HepG2 (cell line): ENCODE measurements around the gene SLC25A1.

Experiments used
- CTCF ChIP-seq: sonication (generic); formaldehyde crosslinking; IDR thresholded peaks from 2 replicates; pipeline ENCODE4 v1.5.0; 2020; ENCODE audit warnings: mild to moderate bottlenecking, missing genetic modification reagents, moderate library complexity
- DMAP1 ChIP-seq: IDR thresholded peaks from 2 replicates; pipeline ENCODE4 v1.6.1; 2016
- E2F1 ChIP-seq: sonication (generic); formaldehyde crosslinking; IDR thresholded peaks from 2 replicates; pipeline ENCODE4 v1.5.0; 2020; ENCODE audit warnings: missing genetic modification reagents
- EP300 ChIP-seq, 3 experiments: sonication (generic) in 1 of 3; formaldehyde crosslinking in 1 of 3; IDR thresholded peaks; 2 replicates each; pipeline versions ENCODE4 v1.5.1 to v1.6.1; 2011 to 2020; ENCODE audit warnings: low read depth in 2 of 3, low read length in 2 of 3, borderline replicate concordance in 1 of 3, improper control_type of control experiment in 1 of 3, mild to moderate bottlenecking in 1 of 3, missing genetic modification reagents in 1 of 3, moderate library complexity in 1 of 3
- SMC3 ChIP-seq: IDR thresholded peaks from 2 replicates; pipeline ENCODE4 v1.6.1; 2011; ENCODE audit warnings: low read length, improper control_type of control experiment
- SP1 ChIP-seq, 2 experiments: fragments of 450-650 bp in 1 of 2; sonication (generic) in 1 of 2; formaldehyde crosslinking in 1 of 2; IDR thresholded peaks; 2 replicates each; pipeline versions ENCODE4 v1.4.0 to v1.6.1; 2016 to 2020; ENCODE audit warnings: missing genetic modification reagents in 1 of 2
- ZBTB43 ChIP-seq: sonication (generic); formaldehyde crosslinking; conservative IDR thresholded peaks from 2 replicates; pipeline ENCODE4 v1.4.0; 2020; ENCODE audit warnings: missing genetic modification reagents
- ZFP91 ChIP-seq: sonication (generic); formaldehyde crosslinking; IDR thresholded peaks from 2 replicates; pipeline ENCODE4 v1.9.0; 2022; ENCODE audit warnings: missing genetic modification reagents, mild to moderate bottlenecking, borderline replicate concordance
- ZNF446 ChIP-seq: sonication (generic); formaldehyde crosslinking; IDR thresholded peaks from 2 replicates; pipeline ENCODE4 v1.5.0; 2020; ENCODE audit warnings: mild to moderate bottlenecking, missing genetic modification reagents
- ZNF879 ChIP-seq: sonication (generic); formaldehyde crosslinking; IDR thresholded peaks from 2 replicates; pipeline ENCODE4 v1.8.1; 2023; ENCODE audit warnings: missing genetic modification reagents

GRCh38 chr22:19228179-19228578, 49.6 kb upstream of the SLC25A1 start:
- TF ChIP-seq DMAP1 (CRISPR knock-in tag): no peak
- no peak for TF ChIP-seq CTCF (CRISPR knock-in tag)
- no peak for TF ChIP-seq SP1 (IDR thresholded peaks at IDR 0.05)
- TF ChIP-seq SP1 (CRISPR knock-in tag; IDR thresholded peaks at IDR 0.05): no peak
- no peak for TF ChIP-seq ZBTB43 (CRISPR knock-in tag)
- TF ChIP-seq E2F1 (CRISPR knock-in tag): no peak
- TF ChIP-seq ZFP91 (CRISPR knock-in tag): no peak
- no peak for TF ChIP-seq ZNF879 (CRISPR knock-in tag)
- TF ChIP-seq EP300 (IDR thresholded peaks at IDR 0.05; ENCODE audit: low read depth in 2 of 2, low read length in 2 of 2): no peak
- TF ChIP-seq EP300 (CRISPR knock-in tag; IDR thresholded peaks at IDR 0.05; ENCODE audit: borderline replicate concordance): no peak
- TF ChIP-seq SMC3: no peak
- no peak for TF ChIP-seq ZNF446 (CRISPR knock-in tag)
